ENCODE measurements around the gene CASK.

CASK gene

GRCh38 chrX:41912923-41913322 is 10.4 kb downstream of the CASK start:
- DNase-seq (ENCODE audit: low read depth in 2 of 3, low spot score in 2 of 3), result no peak

GRCh38 chrX:41909068-41909467 is 14.3 kb downstream of the CASK start:
- DNase-seq (ENCODE audit: low read depth in 2 of 3, low spot score in 2 of 3), result no peak

- no peak for DNase-seq (ENCODE audit: low read depth in 2 of 3, low spot score in 2 of 3)
Measured at GRCh38 chrX:41906515-41907187, 16.7 kb downstream of the CASK start.

DNA sequence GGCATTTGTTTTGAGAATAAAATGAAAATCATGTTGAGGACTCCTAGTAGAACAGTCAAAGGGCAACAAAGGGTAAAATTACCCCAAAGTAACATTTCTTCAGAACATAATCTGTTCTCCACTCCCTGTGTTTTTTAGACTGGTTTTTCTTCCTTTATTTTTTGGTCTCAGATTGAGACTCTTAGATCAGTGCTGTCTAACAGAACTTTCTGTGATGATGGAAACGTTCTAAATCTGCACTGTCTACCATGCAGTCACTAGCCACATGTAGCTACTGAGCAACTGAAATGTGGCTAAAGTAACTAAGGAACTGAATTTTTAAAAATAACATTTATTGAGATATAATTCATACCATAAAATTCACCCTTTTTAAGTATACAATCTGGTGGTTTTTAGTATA is 19.8 kb downstream of the CASK start:
- DNase-seq (ENCODE audit: low read depth in 2 of 3, low spot score in 2 of 3), result no peak

DNA sequence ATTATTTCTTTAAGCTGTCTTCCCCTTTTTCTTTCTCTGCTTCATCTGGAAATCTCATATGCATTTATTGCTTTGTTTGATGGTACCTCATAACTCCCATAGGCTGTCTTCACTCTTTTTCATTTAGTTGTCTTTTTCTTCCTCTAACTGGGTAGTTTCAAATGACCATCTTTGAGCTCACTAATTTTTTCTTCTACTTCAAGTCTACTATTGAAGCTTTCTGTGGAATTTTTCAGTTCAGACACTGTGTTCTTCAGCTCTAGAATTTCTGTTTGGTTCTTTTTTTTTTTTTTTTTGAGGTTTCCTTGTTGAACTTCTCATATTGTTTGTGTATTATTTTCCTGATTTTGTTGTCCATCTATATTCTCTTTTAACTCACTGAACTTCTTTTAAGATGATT is 23.0 kb downstream of the CASK start:
- DNase-seq (ENCODE audit: low read depth in 2 of 3, low spot score in 2 of 3), result no peak

GRCh38 chrX:41895826-41896225 is 27.5 kb downstream of the CASK start:
- no peak for DNase-seq (ENCODE audit: low read depth in 2 of 3, low spot score in 2 of 3)

DNA sequence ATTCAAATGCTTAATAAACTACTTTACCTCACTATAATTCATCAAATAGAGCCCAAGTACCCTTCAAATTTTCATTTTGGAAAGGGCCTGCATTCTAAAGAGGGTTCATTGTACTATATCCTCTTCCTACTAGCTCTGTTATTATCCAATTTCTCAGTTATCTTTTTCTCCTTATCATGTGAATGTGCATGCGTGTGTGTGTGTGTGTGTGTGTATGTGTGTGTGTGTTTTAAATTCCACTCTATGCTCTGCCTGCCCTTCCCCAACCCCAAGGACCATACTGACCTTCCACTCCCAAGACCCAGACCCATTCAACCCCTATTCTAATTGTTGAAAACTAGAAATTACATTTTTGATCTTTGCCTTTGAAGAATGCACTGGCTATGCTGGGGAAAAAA is 33.3 kb downstream of the CASK start:
- no peak for DNase-seq (ENCODE audit: low read depth in 2 of 3, low spot score in 2 of 3)

GRCh38 chrX:41889317-41890025 is 33.9 kb downstream of the CASK start:
- DNase-seq (ENCODE audit: low read depth in 2 of 3, low spot score in 2 of 3), result no peak

DNA sequence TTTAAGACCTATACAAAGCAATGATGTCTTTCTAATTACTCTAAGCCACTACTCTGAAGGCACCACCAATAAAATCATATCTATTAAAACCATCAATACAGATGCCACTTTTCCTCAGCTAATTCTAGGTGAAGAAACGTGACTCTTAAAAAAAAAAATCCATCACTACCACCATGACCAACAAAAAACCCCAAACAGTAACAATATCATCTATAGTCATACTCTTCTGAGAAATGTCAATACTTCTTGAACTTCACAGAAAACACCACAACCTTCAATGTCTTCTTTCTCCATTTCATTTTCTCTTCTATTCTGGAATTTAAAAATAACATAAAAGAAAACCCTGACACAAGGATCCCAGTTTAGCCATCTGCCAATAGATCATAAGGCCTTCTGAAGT is 35.7 kb downstream of the CASK start:
- DNase-seq (ENCODE audit: low read depth in 2 of 3, low spot score in 2 of 3), result no peak

DNA sequence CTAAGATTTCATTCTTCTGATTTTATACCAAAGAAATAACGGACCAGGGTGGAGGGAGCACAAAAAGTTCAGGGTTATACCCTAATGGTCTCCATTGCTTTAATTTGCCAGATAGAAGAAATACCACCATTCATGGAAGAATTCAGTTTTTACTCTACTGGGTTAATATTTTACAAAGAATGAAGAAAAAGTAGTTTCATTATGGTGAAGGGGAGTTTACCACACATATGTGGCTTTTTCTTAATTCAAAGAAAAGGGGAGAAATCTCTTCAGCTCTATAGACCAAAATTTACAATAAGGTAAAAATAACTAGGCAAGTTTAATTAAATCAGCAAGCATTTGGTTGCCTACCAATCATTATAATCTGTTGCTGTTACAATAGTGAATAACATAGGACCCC is 37.6 kb downstream of the CASK start:
- no peak for DNase-seq (ENCODE audit: low read depth in 2 of 3, low spot score in 2 of 3)

GRCh38 chrX:41881166-41881565 is 42.2 kb downstream of the CASK start:
- DNase-seq (ENCODE audit: low read depth in 2 of 3, low spot score in 2 of 3), result no peak

DNA sequence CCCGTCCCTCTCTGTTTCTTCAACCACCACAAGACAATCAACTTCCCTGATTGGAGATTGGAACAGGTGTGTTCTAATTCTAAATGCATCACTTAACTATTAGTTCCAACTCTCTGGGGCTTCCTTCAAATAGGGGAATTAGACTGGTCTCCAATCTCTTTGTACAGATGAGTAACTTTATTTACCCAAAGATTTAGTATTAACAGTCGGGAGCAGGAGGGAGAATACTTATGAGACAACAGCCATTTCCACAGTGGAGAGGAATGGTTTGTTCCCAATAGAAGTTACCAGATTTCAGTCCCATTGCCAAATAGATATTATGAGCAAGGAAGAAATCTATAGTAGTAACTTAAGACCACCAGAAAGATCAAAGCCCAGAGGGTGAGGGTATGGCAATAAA is 46.2 kb downstream of the CASK start:
- DNase-seq (ENCODE audit: low read depth in 2 of 3, low spot score in 2 of 3), result no peak

- DNase-seq (ENCODE audit: low read depth in 2 of 3, low spot score in 2 of 3), result no peak
Measured at GRCh38 chrX:41875142-41875541, 48.2 kb downstream of the CASK start.

GRCh38 chrX:41870719-41871151 is 52.6 kb downstream of the CASK start:
- no peak for DNase-seq (ENCODE audit: low read depth in 2 of 3, low spot score in 2 of 3)

GRCh38 chrX:41868392-41868977 is 54.9 kb downstream of the CASK start:
- no peak for DNase-seq (ENCODE audit: low read depth in 2 of 3, low spot score in 2 of 3)

DNA sequence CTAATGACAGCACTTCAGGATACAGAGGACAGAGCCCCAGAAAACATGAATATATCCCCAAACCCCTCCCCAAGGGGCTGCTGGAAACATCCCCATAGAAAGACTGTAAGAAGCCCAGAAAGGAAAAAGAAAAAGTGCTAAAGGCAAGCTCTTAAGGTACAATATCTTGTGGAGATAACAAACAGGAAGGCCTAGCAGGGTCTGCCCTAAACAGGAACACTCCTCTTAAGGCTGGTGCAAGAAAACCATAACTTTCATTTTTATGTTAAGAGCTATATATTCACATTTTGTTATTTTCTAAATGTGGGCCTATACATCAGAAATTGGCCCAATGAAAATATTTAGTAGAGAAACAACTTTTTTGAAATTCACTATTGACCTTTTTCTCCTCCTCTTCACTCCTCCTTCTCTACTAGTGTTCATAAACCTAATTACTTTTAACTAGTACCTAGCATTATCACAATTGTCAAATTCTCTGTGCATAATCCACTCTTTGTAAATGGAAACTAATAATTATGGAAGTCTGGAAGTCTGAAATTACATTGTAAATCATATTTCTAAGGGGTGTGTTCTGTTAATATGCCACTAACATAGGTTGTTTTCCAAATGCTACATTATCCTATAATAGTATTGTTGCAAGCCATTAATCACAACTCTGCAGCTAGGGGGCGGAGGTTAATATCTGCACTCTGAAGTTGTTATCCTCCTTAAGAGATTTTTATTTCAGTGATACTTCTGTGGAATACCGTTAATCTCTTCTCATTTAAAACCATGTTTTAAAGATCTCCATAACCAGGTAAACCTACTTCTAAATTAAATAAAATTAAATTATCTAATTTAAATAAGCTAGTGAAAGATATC is 59.8 kb downstream of the CASK start:
- no peak for DNase-seq (ENCODE audit: low read depth in 2 of 3, low spot score in 2 of 3)

GRCh38 chrX:41862562-41863184 is 60.7 kb downstream of the CASK start:
- DNase-seq (ENCODE audit: low read depth in 2 of 3, low spot score in 2 of 3), result no peak

DNA sequence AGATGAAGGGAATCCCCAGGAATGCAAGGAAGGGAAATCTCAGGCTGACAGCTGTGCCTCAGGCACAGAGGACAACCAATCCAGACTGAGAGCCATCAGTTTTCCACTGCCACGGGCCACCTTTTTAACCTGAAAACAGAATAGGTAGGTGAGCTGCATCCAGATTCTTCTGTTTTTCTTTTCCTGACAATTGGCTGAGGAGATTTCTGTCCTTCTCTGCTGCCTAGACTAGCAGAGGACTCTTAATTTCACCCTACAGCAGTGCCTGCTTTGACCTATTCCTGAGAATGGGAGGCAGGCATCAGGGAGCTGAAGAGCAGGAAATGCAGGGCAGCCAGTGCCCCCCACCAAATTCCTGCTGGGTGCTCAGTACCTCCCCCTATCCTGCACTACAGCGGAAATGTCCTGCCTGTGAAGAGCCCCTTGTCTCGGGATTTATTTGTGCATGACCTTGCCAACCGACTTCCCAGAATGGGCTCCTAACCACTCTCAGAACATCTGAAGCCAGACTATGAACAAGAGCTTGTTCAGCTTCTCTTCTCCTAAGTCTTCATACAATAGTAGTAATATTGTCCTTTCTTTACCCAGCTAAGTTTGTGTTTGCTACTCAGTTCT is 65.1 kb downstream of the CASK start:
- no peak for DNase-seq (ENCODE audit: low read depth in 2 of 3, low spot score in 2 of 3)

DNA sequence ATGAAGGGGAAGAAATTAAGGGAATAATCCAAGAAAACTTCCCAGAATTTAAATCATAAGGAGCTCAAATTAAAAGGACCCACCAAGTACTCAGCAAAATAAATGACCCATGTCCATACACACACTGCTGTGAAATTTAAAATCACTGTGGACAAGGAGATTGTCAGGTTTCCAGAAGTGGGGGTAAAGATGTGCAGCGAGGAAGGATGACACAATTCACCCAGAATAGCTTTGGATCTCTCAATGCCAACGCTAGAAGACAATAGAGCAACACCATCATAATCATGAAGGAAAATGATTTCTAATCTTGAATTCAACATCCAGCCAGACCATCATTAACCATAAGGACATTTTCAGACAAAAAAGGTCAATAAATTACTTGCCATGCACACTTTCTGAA is 65.7 kb downstream of the CASK start:
- DNase-seq (ENCODE audit: low read depth in 2 of 3, low spot score in 2 of 3), result no peak

DNA sequence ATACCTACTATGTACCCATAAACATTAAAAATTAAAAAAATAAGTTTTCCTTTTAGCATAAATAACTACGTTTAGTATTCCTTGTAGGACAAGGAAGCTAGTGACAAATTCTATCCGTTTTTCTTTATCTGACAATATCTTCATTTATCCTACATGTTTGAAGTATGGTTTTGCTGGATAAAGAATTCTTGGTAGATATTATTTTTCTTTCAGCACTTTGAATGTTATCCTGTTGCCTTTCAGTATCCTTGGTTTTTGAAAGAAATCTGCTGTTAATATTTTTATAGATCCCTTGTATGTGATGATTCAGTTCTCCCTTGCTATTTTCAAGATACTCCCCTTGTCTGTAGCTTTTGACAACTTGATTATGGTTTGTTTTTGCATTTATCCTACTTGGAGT is 76.6 kb downstream of the CASK start:
- no peak for DNase-seq (ENCODE audit: low read depth in 2 of 3, low spot score in 2 of 3)
